PC-9 (cell line): ENCODE measurements around the gene SF3B2. TPM values are rescaled to one million over a fixed set of nuclear protein-coding genes. Genes with fewer than 3 reads are reported as not detected.

Experiments
- BruUV-seq: library from RNA; stranded (reverse); fragments of 400-500 nt; replicated peaks from 2 replicates; lab custom pipeline; 2021; lab: Mats Ljungman, UMichigan
- CTCF ChIA-PET: fragments of 300-600 bp; sonication (Branson Sonifier 250); formaldehyde crosslinking; loops from one replicate; lab custom pipeline; 2022; ENCODE audit warnings: antibody characterized with exemption; lab: Charles Lee
- POLR2A ChIA-PET: fragments of 300-600 bp; sonication (Branson Sonifier 250); formaldehyde crosslinking; loops from one replicate; lab custom pipeline; 2022; ENCODE audit warnings: antibody characterized with exemption; ENCODE audit not compliant: unreplicated experiment; lab: Charles Lee
- DNase-seq, 2 experiments: peaks; one replicate each; pipeline versions ENCODE4 v3.0.0 to v3.0.0-alpha.2; 2015 to 2022; ENCODE audit warnings: mixed read lengths in 1 of 2
- H2AFZ ChIP-seq: fragments of 200-600 bp; sonication (generic); 2 replicates; pipeline ENCODE4 v1.8.1; 2017; ENCODE audit warnings: antibody characterized with exemption
- H3F3A ChIP-seq: fragments of 200-600 bp; sonication (generic); 2 replicates; pipeline ENCODE4 v1.8.1; 2017; ENCODE audit warnings: antibody characterized with exemption, mild to moderate bottlenecking, low read depth; ENCODE audit not compliant: insufficient read depth
- H3K27ac ChIP-seq: fragments of 200-600 bp; sonication (generic); 2 replicates; pipeline ENCODE4 v1.6.1; 2016; ENCODE audit warnings: mixed run types
- H3K27me3 ChIP-seq: fragments of 200-600 bp; sonication (generic); 2 replicates; pipeline ENCODE4 v1.6.1; 2016; ENCODE audit warnings: low read depth, mixed run types; ENCODE audit not compliant: insufficient read depth
- H3K36me3 ChIP-seq: fragments of 200-600 bp; sonication (generic); 2 replicates; pipeline ENCODE4 v1.6.1; 2016; ENCODE audit warnings: low read depth, mixed run types
- H3K4me1 ChIP-seq: fragments of 200-600 bp; sonication (generic); replicated peaks from 2 replicates; pipeline ENCODE4 v1.6.1; 2016; ENCODE audit warnings: mixed run types; ENCODE audit not compliant: insufficient read depth
- H3K4me2 ChIP-seq: fragments of 200-600 bp; sonication (generic); 2 replicates; pipeline ENCODE4 v1.6.1; 2017; ENCODE audit warnings: mixed run types
- H3K4me3 ChIP-seq: fragments of 200-600 bp; sonication (generic); 2 replicates; pipeline ENCODE4 v1.6.1; 2016; ENCODE audit warnings: mixed run types
- H3K79me2 ChIP-seq: fragments of 200-600 bp; sonication (generic); 2 replicates; pipeline ENCODE4 v1.6.1; 2017; ENCODE audit warnings: low read depth, mixed run types
- H3K9me2 ChIP-seq: fragments of 200-600 bp; sonication (generic); 2 replicates; pipeline ENCODE4 v1.8.1; 2017; ENCODE audit warnings: mild to moderate bottlenecking; ENCODE audit not compliant: insufficient read depth
- H3K9me3 ChIP-seq: fragments of 200-600 bp; sonication (generic); 2 replicates; pipeline ENCODE4 v1.8.1; 2016; ENCODE audit warnings: low read depth; ENCODE audit not compliant: insufficient read depth
- H4K20me1 ChIP-seq: fragments of 200-600 bp; sonication (generic); 2 replicates; pipeline ENCODE4 v1.8.1; 2017; ENCODE audit not compliant: insufficient read depth
- CTCF ChIP-seq: fragments of 200-600 bp; sonication (generic); conservative IDR thresholded peaks from 2 replicates; pipeline ENCODE4 v1.6.1; 2017; ENCODE audit warnings: mixed run types, antibody characterized with exemption, mild to moderate bottlenecking, moderate library complexity
- EZH2 ChIP-seq: fragments of 200-600 bp; sonication (generic); IDR thresholded peaks from 2 replicates; pipeline ENCODE4 v1.8.0; 2017; ENCODE audit warnings: antibody characterized with exemption, low read depth
- intact Hi-C: fragments of 100-400 bp; cut with micrococcal nuclease; formaldehyde crosslinking; loops from one replicate; pipeline ENCODE4 v1.10.0; 2022; ENCODE audit not compliant: unreplicated experiment
- total RNA-seq: library from RNA; stranded (reverse); gene quantifications from 2 replicates; pipeline ENCODE4 v1.2.3, GENCODE V29; 2021

SF3B2 gene
- total RNA-seq, 1 experiment from 2014 or later = 224 TPM

- no peak overlapping the region for H3K27ac ChIP-seq
- H3K4me1 ChIP-seq = peaks cover 63% of the 10 kb centered on the region
- intact Hi-C loops = no loop called here
- no peak overlapping the region for H2AFZ ChIP-seq
- no peaks in the 10 kb centered on the region for H3K27me3 ChIP-seq
- no TSS peak for BruUV-seq
- no peaks in the 10 kb centered on the region for H4K20me1 ChIP-seq
- no peaks in the 10 kb centered on the region for H3K9me2 ChIP-seq
- no peak overlapping the region for H3K4me3 ChIP-seq
- no peak for DNase-seq
- ChIA-PET CTCF (no interaction called here), POLR2A (no interaction called here)
- peaks cover 21% of the 10 kb centered on the region for H3F3A ChIP-seq
- no peak overlapping the region for H3K4me2 ChIP-seq
- H3K36me3 ChIP-seq = no peaks in the 10 kb centered on the region
- 0 out of 2 replicates have a peak, but pooled peaks cover 4% of the 10 kb centered on the region for H3K79me2 ChIP-seq
- no peaks in the 10 kb centered on the region for H3K9me3 ChIP-seq
- TF ChIP-seq CTCF (no peak), EZH2 (no peak)
Measured at GRCh38 chr11:66017321-66017720, 34.8 kb upstream of the SF3B2 start.

- intact Hi-C loops = no loop called here
- H3K27ac ChIP-seq = no peak overlapping the region
- H2AFZ ChIP-seq = no peak overlapping the region
- peaks cover 11% of the 10 kb centered on the region; the same call in 1 of the 2 replicates for H3F3A ChIP-seq
- ChIA-PET POLR2A (interaction anchor here (0.6 kb wide), 1 partner anchor 118 kb away, joined by 5 read pairs; no protein-coding TSS in a partner anchor), CTCF (no interaction called here)
- no peaks in the 10 kb centered on the region for H3K27me3 ChIP-seq
- no peaks in the 10 kb centered on the region for H3K9me2 ChIP-seq
- peak overlapping the region; percentile 51; the same call in 1 of the 2 replicates for H3K4me2 ChIP-seq
- H3K79me2 ChIP-seq = no peaks in the 10 kb centered on the region
- no peak overlapping the region for H3K4me3 ChIP-seq
- no peaks in the 10 kb centered on the region for H4K20me1 ChIP-seq
- no TSS peak for BruUV-seq
- no peaks in the 10 kb centered on the region for H3K9me3 ChIP-seq
- TF ChIP-seq EZH2 (no peak), CTCF (no peak)
- H3K4me1 ChIP-seq = peaks cover 36% of the 10 kb centered on the region
- no peak for DNase-seq
- no peaks in the 10 kb centered on the region for H3K36me3 ChIP-seq
Measured at GRCh38 chr11:66020212-66020611, 32.0 kb upstream of the SF3B2 start.

GRCh38 chr11:66020618-66021357 lies 31.4 kb upstream of the SF3B2 start:
- H3K9me2 ChIP-seq = no peaks in the 10 kb centered on the region
- BruUV-seq = no TSS peak
- no peak overlapping the region for H3K27ac ChIP-seq
- no peaks in the 10 kb centered on the region for H3K27me3 ChIP-seq
- TF ChIP-seq EZH2 = no peak
- TF ChIP-seq CTCF = no peak
- peak overlapping the region; percentile 51 for H3K4me2 ChIP-seq
- peaks cover 30% of the 10 kb centered on the region for H3K4me1 ChIP-seq
- H3F3A ChIP-seq = peaks cover 5% of the 10 kb centered on the region; the same call in 1 of the 2 replicates
- H3K4me3 ChIP-seq = no peak overlapping the region
- no peaks in the 10 kb centered on the region for H3K36me3 ChIP-seq
- H3K79me2 ChIP-seq = no peaks in the 10 kb centered on the region
- no peaks in the 10 kb centered on the region for H3K9me3 ChIP-seq
- POLR2A ChIA-PET = interaction anchor here (0.6 to 0.7 kb wide), 3 partner anchors 119 to 720 kb away, joined by 5 to 10 read pairs (median 9); no protein-coding TSS in a partner anchor
- peak; percentile 86 to 87 for DNase-seq
- H2AFZ ChIP-seq = no peak overlapping the region
- H4K20me1 ChIP-seq = no peaks in the 10 kb centered on the region
- intact Hi-C loops = no loop called here
- CTCF ChIA-PET = interaction anchor here (0.6 to 0.7 kb wide), 2 partner anchors 15 to 144 kb away, joined by 4 to 6 read pairs; no protein-coding TSS in a partner anchor
